MM.1S (cell line): ENCODE data around the gene CS.
"Not testable (repeated sequence)": the region's sequence is repeated elsewhere in the genome, so short reads cannot be mapped to it uniquely, and the experiment has no call there.

Source experiments
- DNase-seq: peaks from one replicate; pipeline ENCODE4 v3.0.0-alpha.2; 2015
- H2AFZ ChIP-seq: fragments of 300-600 bp; sonication (generic); 2 replicates; pipeline ENCODE4 v1.6.0; 2016; ENCODE audit warnings: antibody characterized with exemption, low read length
- H3F3A ChIP-seq: fragments of 300-600 bp; sonication (generic); 2 replicates; pipeline ENCODE4 v1.6.1; 2016; ENCODE audit warnings: mild to moderate bottlenecking, antibody characterized with exemption, low read length, moderate library complexity, mixed read lengths; ENCODE audit not compliant: insufficient read depth
- H3K27ac ChIP-seq: fragments of 300-600 bp; sonication (generic); 2 replicates; pipeline ENCODE4 v1.5.1; 2016; ENCODE audit warnings: mild to moderate bottlenecking, low read length
- H3K27me3 ChIP-seq: fragments of 300-600 bp; sonication (generic); replicated peaks from 2 replicates; pipeline ENCODE4 v1.6.0; 2016; ENCODE audit warnings: low read length; ENCODE audit not compliant: insufficient read depth
- H3K36me3 ChIP-seq: fragments of 300-600 bp; sonication (generic); replicated peaks from 2 replicates; pipeline ENCODE4 v1.6.1; 2016; ENCODE audit warnings: mild to moderate bottlenecking, low read length, mixed read lengths; ENCODE audit not compliant: insufficient read depth
- H3K4me1 ChIP-seq: fragments of 300-600 bp; sonication (generic); 2 replicates; pipeline ENCODE4 v1.6.1; 2016; ENCODE audit warnings: low read length, mixed read lengths
- H3K4me2 ChIP-seq: fragments of 300-600 bp; sonication (generic); 2 replicates; pipeline ENCODE4 v1.6.0; 2016; ENCODE audit warnings: low read depth, low read length
- H3K4me3 ChIP-seq: fragments of 300-600 bp; sonication (generic); 2 replicates; pipeline ENCODE4 v1.5.1; 2016; ENCODE audit warnings: low read length, mixed read lengths
- H3K79me2 ChIP-seq: fragments of 300-600 bp; sonication (generic); 2 replicates; pipeline ENCODE4 v1.6.1; 2016; ENCODE audit warnings: mixed run types, low read length, mixed read lengths
- H3K9ac ChIP-seq: fragments of 300-600 bp; sonication (generic); 2 replicates; pipeline ENCODE4 v1.6.1; 2016; ENCODE audit warnings: low read length, mixed read lengths
- H3K9me2 ChIP-seq: fragments of 300-600 bp; sonication (generic); replicated peaks from 2 replicates; pipeline ENCODE4 v1.6.1; 2016; ENCODE audit warnings: mild to moderate bottlenecking, low read length, mixed read lengths; ENCODE audit not compliant: insufficient read depth
- H3K9me3 ChIP-seq: fragments of 300-600 bp; sonication (generic); replicated peaks from 2 replicates; pipeline ENCODE4 v1.6.1; 2016; ENCODE audit warnings: mild to moderate bottlenecking, low read length, mixed read lengths; ENCODE audit not compliant: insufficient read depth
- H4K20me1 ChIP-seq: fragments of 300-600 bp; sonication (generic); 2 replicates; pipeline ENCODE4 v1.6.1; 2016; ENCODE audit warnings: mild to moderate bottlenecking, low read length, moderate library complexity, mixed read lengths; ENCODE audit not compliant: insufficient read depth
- CTCF ChIP-seq: fragments of 300-600 bp; sonication (generic); IDR thresholded peaks from 2 replicates; pipeline ENCODE4 v1.5.1; 2016; ENCODE audit warnings: antibody characterized with exemption, low read length, mixed read lengths
- EZH2 ChIP-seq: fragments of 300-600 bp; sonication (generic); optimal IDR thresholded peaks from 2 replicates; pipeline ENCODE3; 2017; ENCODE audit warnings: low read depth, mild to moderate bottlenecking, antibody characterized with exemption, low read length, mixed read lengths
- EZH2phosphoT487 ChIP-seq: fragments of 300-600 bp; sonication (generic); IDR thresholded peaks from 2 replicates; pipeline ENCODE4 v1.6.1; 2018; ENCODE audit warnings: antibody characterized with exemption, low read length

CS gene

DNA sequence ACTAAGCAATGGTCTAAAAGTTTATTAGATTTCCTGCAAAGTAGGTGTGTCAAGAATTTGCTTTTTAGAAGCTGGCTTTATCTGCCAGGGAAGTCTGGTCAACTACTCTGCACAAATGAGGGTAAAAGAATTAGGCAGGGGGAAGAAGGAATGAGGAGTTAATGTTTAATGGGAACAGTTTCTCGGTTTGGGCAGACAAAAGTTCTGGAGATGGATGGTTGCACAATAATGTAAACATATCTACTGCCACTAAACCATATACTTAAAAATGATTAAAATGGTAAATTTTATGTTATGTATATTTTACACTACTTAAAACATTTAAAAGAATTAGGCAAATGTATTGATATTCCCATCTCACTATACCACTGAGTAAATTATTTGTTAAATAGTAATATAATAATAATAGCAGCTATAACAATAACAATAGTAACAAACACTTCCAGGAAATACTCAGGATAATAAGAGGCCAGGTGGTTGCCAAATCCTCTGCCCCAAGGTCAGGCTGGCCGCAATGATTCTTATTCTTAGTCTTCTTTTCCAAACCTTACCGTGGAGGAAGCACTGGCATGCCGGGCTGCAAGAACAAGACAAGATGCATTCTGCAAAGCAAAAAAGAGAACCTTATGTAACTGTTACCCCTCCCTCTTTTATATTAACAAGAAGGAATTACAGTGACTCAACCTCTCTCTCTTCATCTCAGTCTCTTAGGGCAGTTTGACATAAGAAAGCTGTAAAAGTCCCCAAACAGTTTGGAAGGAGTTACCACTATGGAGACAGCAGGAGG is 13.9 kb downstream of the CS start:
- Histone ChIP-seq H3K9me3 (no peaks in the 10 kb centered on the region), H3K27me3 (no peaks in the 10 kb centered on the region), H3K9me2 (no peaks in the 10 kb centered on the region), H3K79me2 (peaks cover 53% of the 10 kb centered on the region), H3K4me2 (no peak overlapping the region), H3K4me1 (no peaks in the 10 kb centered on the region), H3K9ac (no peak overlapping the region), H3K4me3 (no peak overlapping the region), H3K27ac (no peak overlapping the region), H3K36me3 (peaks cover 20% of the 10 kb centered on the region), H4K20me1 (no peaks in the 10 kb centered on the region), H2AFZ (no peak overlapping the region), H3F3A (no peaks in the 10 kb centered on the region)
- no peak for DNase-seq
- TF ChIP-seq EZH2, result no peak
- TF ChIP-seq CTCF, result no peak
- TF ChIP-seq EZH2phosphoT487, result no peak

GRCh38 chr12:56284263-56284662 is 15.9 kb downstream of the CS start:
- H4K20me1 ChIP-seq, H3K4me2 ChIP-seq, H3K4me3 ChIP-seq, H3K9me3 ChIP-seq, H3K27ac ChIP-seq, H3K9me2 ChIP-seq, H3F3A ChIP-seq, H3K4me1 ChIP-seq, H3K27me3 ChIP-seq, DNase-seq, H3K9ac ChIP-seq, H2AFZ ChIP-seq: not testable (repeated sequence)
- Histone ChIP-seq H3K79me2 (peaks cover 34% of the 10 kb centered on the region), H3K36me3 (peaks cover 14% of the 10 kb centered on the region)

DNA sequence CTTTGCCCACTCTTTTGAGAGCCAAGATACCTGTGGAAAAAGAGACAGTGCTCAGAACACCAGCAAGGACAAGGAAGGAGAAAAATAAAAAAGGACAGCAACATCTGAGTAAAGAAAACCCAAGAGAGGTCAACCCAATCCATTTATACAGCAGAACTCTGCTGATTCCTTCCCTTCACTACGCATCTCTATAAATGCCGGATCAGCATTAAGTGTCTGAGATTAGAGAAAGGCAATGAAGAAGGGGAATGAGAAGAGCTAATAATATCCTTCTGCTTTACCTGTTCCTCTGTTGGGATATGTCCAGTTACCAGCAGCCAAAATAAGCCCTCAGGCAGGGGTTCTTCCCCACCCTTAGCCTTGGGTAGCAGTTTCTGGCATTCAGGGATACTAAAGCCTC is 17.6 kb downstream of the CS start:
- Histone ChIP-seq H3K27ac (no peak overlapping the region), H3K27me3 (no peaks in the 10 kb centered on the region), H3K36me3 (peaks cover 15% of the 10 kb centered on the region), H3K9me3 (no peaks in the 10 kb centered on the region), H3K9ac (no peak overlapping the region), H3K4me3 (no peak overlapping the region), H2AFZ (no peak overlapping the region), H4K20me1 (no peaks in the 10 kb centered on the region), H3K79me2 (peaks cover 19% of the 10 kb centered on the region), H3K4me2 (no peak overlapping the region), H3F3A (no peaks in the 10 kb centered on the region), H3K4me1 (no peaks in the 10 kb centered on the region), H3K9me2 (no peaks in the 10 kb centered on the region)
- DNase-seq, result no peak
- no peak for TF ChIP-seq EZH2phosphoT487
- TF ChIP-seq EZH2, result no peak
- no peak for TF ChIP-seq CTCF

DNA sequence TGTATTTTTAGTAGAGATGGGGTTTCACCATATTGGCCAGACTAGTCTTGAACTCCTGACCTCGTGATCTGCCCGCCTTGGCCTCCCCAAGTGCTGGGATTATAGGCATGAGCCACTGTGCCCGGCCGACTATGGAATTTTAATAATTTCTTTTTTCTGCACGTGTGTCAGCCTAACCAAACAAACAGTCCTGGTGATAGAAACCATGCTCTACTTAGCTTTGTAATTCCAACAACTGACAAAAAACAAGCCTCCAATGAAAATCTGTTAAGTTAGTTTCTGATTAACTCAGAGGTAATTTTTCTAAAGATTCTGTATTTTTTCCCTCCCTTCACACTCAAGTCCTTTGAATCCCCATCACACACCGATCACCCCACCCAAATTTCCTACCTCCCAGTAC is 18.1 kb downstream of the CS start:
- Histone ChIP-seq H3K4me2 (no peak overlapping the region), H3K79me2 (peaks cover 16% of the 10 kb centered on the region), H3K4me3 (no peak overlapping the region), H3K9me3 (no peaks in the 10 kb centered on the region), H3F3A (no peaks in the 10 kb centered on the region), H4K20me1 (no peaks in the 10 kb centered on the region), H3K9ac (no peak overlapping the region), H3K27ac (no peak overlapping the region), H3K27me3 (no peaks in the 10 kb centered on the region), H3K4me1 (no peaks in the 10 kb centered on the region), H3K36me3 (peaks cover 15% of the 10 kb centered on the region), H2AFZ (no peak overlapping the region), H3K9me2 (no peaks in the 10 kb centered on the region)
- TF ChIP-seq EZH2 (no peak), CTCF (no peak), EZH2phosphoT487 (no peak)
- no peak for DNase-seq
